ENCODE data around the gene TRIOBP.
"Not testable (repeated sequence)": the region's sequence is repeated elsewhere in the genome, so short reads cannot be mapped to it uniquely, and the experiment has no call there.

Gene TRIOBP

GRCh38 chr22:37692627-37693285 is 4.1 kb upstream of the TRIOBP start:
- no peak for DNase-seq (ENCODE audit: low read depth)

- not testable (repeated sequence) for DNase-seq (ENCODE audit: low read depth)
Observed at GRCh38 chr22:37694131-37694530, 2.7 kb upstream of the TRIOBP start.

DNA sequence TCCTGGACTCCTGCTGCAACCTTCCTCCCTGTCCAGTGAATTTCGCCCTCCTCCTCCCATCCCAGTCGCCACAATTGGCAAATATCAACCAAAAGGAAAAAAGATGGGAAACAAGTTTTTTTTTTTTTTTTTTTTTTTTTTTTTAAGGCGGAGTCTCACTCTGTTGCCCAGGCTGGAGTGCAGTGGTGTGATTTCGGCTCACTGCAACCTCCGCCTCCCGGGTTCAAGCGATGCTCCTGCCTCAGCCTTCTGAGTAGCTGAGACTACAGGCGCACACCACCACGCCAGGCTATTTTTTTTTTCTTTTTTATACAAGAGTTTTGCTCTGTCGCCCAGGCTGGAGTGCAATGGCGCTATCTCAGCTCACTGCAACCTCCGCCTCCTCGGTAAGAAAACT is 590 bp upstream of the TRIOBP start:
- not testable (repeated sequence) for DNase-seq (ENCODE audit: low read depth)

DNA sequence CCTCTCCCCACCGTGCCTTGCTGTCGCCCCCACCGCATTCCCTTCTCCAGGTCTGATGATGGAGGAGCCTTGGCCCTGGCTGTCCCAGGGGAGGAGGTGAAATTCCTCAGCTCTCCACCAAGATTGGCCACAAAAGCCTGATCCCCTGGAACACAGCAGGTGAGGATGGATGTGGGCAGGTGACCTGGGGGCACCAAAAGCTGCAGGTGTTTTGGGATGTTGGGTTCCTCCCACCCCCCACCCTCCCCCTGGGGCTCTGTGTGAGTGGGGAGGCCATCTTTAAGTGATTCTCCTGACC is 639 bp downstream of the TRIOBP start:
- DNase-seq (ENCODE audit: low read depth): no peak

GRCh38 chr22:37701141-37701786 is 4.4 kb downstream of the TRIOBP start:
- no peak for DNase-seq (ENCODE audit: low read depth)

DNA sequence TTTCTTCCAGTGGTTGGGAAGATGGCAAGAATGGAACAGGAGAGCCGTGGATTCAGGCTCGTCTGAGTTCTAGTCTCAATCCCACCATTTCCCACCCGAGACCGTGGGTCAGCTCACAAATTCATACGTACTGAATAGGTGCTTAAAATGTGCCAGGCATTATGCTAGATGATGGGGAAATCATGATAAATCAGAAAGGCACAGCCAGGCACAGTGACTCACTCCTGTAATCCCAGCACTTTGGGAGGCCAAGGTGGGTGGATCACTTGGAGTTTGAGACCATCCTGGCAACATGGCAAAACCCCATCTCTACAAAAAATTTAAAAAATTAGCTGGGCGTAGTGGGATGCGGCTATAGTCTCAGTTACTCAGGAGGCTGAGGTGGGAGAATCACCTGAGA is 7.1 kb downstream of the TRIOBP start:
- no peak for DNase-seq (ENCODE audit: low read depth)

GRCh38 chr22:37704645-37705044 is 7.8 kb downstream of the TRIOBP start:
- no peak for DNase-seq (ENCODE audit: low read depth)

- DNase-seq (ENCODE audit: low read depth): no peak
Observed at GRCh38 chr22:37705205-37705604, 8.4 kb downstream of the TRIOBP start.

GRCh38 chr22:37708580-37709444 is 12.0 kb downstream of the TRIOBP start:
- no peak for DNase-seq (ENCODE audit: low read depth)

DNA sequence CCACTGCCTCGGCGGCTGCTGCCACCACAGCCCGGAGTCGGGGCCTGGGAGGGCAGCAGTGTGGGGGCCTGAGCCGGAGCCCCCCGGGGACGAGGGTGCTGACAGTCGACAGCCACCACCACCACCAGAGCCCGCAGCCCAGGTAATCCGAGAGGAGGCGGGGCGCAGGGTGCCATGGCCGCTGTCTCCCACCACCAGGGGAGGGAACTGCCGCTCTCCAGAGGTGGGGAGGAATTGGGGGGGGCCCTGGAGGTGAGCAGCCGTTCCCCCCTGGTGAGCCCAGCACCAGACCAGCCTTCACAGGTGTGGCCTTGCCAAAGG is 12.6 kb downstream of the TRIOBP start:
- DNase-seq (ENCODE audit: low read depth): no peak

DNA sequence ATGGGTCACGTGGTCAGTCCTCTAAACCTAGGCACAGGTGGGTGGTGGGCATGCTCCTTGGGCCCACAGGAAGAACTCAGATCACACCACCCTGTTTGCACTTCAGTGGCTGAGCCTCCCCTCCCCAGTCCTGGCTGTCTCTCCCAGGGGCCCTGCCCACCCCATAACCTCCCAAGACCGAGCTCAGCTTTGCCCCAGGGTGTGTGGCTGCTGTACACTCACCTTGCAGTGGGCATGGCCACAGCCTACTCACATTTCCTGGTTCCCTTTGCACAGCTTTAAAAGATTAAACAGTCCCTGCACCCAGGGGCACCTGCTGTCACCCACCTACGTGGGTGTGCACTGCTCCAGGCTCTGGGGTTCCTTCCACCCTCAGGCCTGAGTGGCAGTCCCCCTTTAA is 13.8 kb downstream of the TRIOBP start:
- DNase-seq (ENCODE audit: low read depth): no peak

GRCh38 chr22:37711490-37711889 is 14.6 kb downstream of the TRIOBP start:
- no peak for DNase-seq (ENCODE audit: low read depth)

GRCh38 chr22:37713761-37714160 is 16.9 kb downstream of the TRIOBP start:
- no peak for DNase-seq (ENCODE audit: low read depth)

DNA sequence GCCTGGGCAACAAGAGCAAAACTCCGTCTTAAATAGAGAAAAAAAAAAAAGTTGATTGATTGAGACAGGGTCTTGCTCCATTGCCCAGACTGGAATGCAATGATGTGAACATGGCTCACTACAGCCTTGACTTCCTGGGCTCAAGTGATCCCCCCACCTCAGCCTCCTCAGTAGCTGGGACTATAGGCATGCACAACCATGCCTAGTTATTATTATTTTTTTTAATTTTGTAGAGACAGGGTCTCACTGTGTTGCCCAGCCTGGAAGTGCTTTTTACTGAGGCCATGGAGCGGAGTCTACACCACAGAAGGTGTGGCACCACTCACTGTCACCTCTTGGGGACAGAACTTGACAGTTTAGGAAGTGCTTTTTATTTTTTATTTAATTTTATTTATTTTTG is 17.8 kb downstream of the TRIOBP start:
- no peak for DNase-seq (ENCODE audit: low read depth)

DNA sequence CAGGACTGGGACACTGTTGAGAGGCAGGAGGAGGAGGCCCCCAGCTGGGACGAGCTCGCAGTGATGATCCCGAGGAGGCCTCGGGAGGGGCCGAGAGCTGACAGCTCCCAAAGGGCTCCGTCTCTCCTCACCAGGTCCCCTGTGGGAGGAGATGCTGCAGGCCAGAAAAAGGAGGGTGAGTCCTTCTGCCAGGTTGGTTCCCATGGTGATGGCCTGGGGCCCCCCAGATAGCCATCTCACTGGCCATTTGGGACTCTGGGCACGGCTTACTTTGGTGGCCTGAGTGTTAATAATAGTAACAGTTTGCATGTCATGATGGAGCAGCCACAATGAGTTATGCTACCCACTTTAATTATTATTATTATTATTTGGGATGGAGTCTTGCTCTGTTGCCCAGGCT is 18.9 kb downstream of the TRIOBP start:
- DNase-seq (ENCODE audit: low read depth): no peak

- peak; percentile 71 for DNase-seq (ENCODE audit: low read depth)
Observed at GRCh38 chr22:37716708-37717107, 19.9 kb downstream of the TRIOBP start.

DNA sequence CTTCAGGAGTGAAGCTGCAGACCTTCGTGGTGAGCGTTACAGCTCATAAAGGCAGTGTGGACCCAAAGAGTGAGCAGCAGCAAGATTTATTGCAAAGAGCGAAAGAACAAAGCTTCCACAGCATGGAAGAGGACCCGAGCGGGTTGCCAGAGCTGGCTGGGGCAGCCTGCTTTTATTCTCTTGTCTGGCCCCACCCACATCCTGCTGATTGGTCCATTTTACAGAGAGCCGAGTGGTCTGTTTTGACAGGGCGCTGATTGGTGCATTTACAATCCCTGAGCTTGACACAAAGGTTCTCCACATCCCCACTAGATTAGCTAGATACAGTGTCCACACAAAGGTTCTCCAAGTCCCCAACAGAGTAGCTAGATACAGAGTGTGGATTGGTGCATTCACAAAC is 20.4 kb downstream of the TRIOBP start:
- DNase-seq (ENCODE audit: low read depth): not testable (repeated sequence)

DNA sequence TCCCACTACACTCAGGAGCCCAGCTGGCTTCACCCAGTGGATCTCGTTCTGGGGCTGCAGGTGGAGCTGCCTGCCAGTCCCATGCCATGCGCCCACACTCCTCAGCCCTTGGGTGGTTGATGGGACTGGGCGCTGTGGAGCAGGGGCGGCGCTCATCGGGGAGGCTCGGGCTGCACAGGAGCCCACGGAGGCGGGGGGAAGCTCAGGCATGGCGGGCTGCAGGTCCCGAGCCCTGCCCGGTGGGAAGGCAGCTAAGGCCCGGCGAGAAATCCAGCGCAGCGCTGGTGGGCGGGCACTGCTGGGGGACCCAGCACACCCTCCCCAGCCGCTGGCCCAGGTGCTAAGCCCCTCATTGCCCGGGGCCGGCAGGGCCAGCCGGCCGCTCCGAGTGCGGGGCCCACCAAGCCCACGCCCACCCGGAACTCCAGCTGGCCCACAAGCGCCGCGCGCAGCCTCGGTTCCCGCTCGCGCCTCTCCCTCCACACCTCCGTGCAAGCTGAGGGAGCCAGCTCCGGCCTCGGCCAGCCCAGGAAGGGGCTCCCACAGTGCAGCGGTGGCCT is 21.0 kb downstream of the TRIOBP start:
- DNase-seq (ENCODE audit: low read depth): not testable (repeated sequence)

GRCh38 chr22:37725551-37726240 is 28.8 kb downstream of the TRIOBP start:
- DNase-seq (ENCODE audit: low read depth): no peak

- no peak for DNase-seq (ENCODE audit: low read depth)
Observed at GRCh38 chr22:37726241-37726887, 29.5 kb downstream of the TRIOBP start.

DNA sequence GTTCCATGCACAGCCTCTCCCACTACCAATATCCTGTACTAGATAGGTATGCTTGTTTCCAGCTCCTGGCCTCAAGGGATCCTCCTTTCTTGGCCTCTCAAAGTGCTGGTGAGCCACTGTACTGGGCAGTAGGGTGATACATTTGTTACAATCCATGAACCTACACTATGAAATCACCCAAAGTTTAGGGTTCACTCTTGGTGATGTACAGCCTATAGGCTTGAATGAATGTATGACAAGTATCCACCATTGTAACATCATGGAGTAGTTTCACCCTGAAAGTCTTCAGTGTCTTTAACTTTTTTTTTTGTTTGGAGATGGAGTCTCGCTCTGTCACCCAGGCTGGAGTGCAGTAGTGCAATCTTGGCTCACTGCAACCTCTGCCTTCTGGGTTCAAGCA is 31.8 kb downstream of the TRIOBP start:
- DNase-seq (ENCODE audit: low read depth): no peak
